Esophagus squamous epithelium (tissue), 4 donors: ENCODE results near the gene TSHZ2.

Source experiments
- CTCF ChIP-seq, 6 experiments: fragments of 450-650 bp in 4 of 6; fragments of 200-600 bp in 2 of 6; sonication (generic) in 2 of 6; IDR thresholded peaks; one replicate each; pipeline ENCODE4 v1.5.1; 2016 to 2019; ENCODE audit warnings: antibody characterized with exemption in 6 of 6, mild to moderate bottlenecking in 4 of 6, moderate library complexity in 4 of 6
- POLR2A ChIP-seq, 4 donors: fragments of 450-650 bp; IDR thresholded peaks; one replicate each; pipeline ENCODE4 v1.6.1; 2017; ENCODE audit warnings: antibody characterized with exemption in 4 of 4, mild to moderate bottlenecking in 4 of 4, moderate library complexity in 3 of 4

- TF ChIP-seq CTCF (IDR thresholded peaks at IDR 0.05), result no peak
- TF ChIP-seq POLR2A (IDR thresholded peaks at IDR 0.05), result no peak
Observed at GRCh38 chr20:52971498-52972189, 514 bp upstream of the TSHZ2 start.
